Epidermal melanocyte (primary cell): ENCODE measurements around the gene LMTK3.

Experiments
- DNase-seq: peaks from one replicate; pipeline ENCODE4 v3.0.0; 2011; ENCODE audit warnings: low spot score; ENCODE audit not compliant: insufficient read length

LMTK3 gene

GRCh38 chr19:48445606-48446481, 65.8 kb downstream of the LMTK3 start, which contains the start of gene GRWD1:
Gene GRWD1 (plus strand): TSS chr19:48445983. CDS start chr19:48446006, 23 bp downstream.
- DNase-seq: peak; percentile 99

- peak; percentile 100 for DNase-seq
Observed at GRCh38 chr19:48445256-48445605, 66.4 kb downstream of the LMTK3 start.

GRCh38 chr19:48444936-48445200, 66.8 kb downstream of the LMTK3 start:
- peak; percentile 49 for DNase-seq

- DNase-seq: no peak
Observed at GRCh38 chr19:48444129-48444935, 67.3 kb downstream of the LMTK3 start.

- no peak for DNase-seq
Observed at GRCh38 chr19:48443731-48444128, 67.9 kb downstream of the LMTK3 start.

GRCh38 chr19:48443256-48443655, 68.4 kb downstream of the LMTK3 start:
- no peak for DNase-seq

GRCh38 chr19:48442116-48443035, 69.3 kb downstream of the LMTK3 start:
- no peak for DNase-seq

GRCh38 chr19:48441360-48442050, 70.1 kb downstream of the LMTK3 start:
- DNase-seq: no peak

GRCh38 chr19:48436586-48436985, 75.0 kb downstream of the LMTK3 start:
- DNase-seq: no peak
